Nephron (organoid): ENCODE results near the gene POU2F3.

ENCODE experiments used
- H3K27ac Mint-ChIP-seq, 3 experiments: 2 replicates each; pipeline ENCODE4 v1.8.0; 2020; ENCODE audit warnings: mixed read lengths in 3 of 3, mild to moderate bottlenecking in 2 of 3, moderate library complexity in 1 of 3
- H3K27me3 Mint-ChIP-seq: 2 replicates; pipeline ENCODE4 v1.8.0; 2021; ENCODE audit warnings: low read depth, mild to moderate bottlenecking, moderate library complexity, mixed read lengths
- H3K36me3 Mint-ChIP-seq: 2 replicates; pipeline ENCODE4 v1.8.0; 2020; ENCODE audit warnings: low read depth, mixed read lengths
- H3K4me1 Mint-ChIP-seq: 2 replicates; pipeline ENCODE4 v1.8.0; 2020; ENCODE audit warnings: mixed read lengths
- H3K4me3 Mint-ChIP-seq, 3 experiments: 2 replicates each; pipeline ENCODE4 v1.8.0; 2020; ENCODE audit warnings: mild to moderate bottlenecking in 3 of 3, mixed read lengths in 3 of 3, moderate library complexity in 2 of 3
- H3K9me3 Mint-ChIP-seq: 2 replicates; pipeline ENCODE4 v1.8.0; 2020; ENCODE audit warnings: mixed read lengths
- TF ChIP-seq, protein P1 (sequence below), 3 experiments: fragments of 200-600 bp; sonication (generic); IDR thresholded peaks; one replicate each; pipeline ENCODE4 v1.5.0; 2021; ENCODE audit warnings: antibody characterized with exemption in 3 of 3; ENCODE audit not compliant: unreplicated experiment in 3 of 3

Gene POU2F3

GRCh38 chr11:120199613-120200012 is 40.3 kb upstream of the POU2F3 start:
- H3K27ac Mint-ChIP-seq: peak overlapping the region; percentile 29 to 56 (median 40)
- H3K9me3 Mint-ChIP-seq: no peaks in the 10 kb centered on the region
- no peak overlapping the region for H3K4me3 Mint-ChIP-seq
- TF ChIP-seq, protein P1, sequence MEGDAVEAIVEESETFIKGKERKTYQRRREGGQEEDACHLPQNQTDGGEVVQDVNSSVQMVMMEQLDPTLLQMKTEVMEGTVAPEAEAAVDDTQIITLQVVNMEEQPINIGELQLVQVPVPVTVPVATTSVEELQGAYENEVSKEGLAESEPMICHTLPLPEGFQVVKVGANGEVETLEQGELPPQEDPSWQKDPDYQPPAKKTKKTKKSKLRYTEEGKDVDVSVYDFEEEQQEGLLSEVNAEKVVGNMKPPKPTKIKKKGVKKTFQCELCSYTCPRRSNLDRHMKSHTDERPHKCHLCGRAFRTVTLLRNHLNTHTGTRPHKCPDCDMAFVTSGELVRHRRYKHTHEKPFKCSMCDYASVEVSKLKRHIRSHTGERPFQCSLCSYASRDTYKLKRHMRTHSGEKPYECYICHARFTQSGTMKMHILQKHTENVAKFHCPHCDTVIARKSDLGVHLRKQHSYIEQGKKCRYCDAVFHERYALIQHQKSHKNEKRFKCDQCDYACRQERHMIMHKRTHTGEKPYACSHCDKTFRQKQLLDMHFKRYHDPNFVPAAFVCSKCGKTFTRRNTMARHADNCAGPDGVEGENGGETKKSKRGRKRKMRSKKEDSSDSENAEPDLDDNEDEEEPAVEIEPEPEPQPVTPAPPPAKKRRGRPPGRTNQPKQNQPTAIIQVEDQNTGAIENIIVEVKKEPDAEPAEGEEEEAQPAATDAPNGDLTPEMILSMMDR (IDR thresholded peaks at IDR 0.05; ENCODE audit: unreplicated experiment in 3 of 3): no peak
- no peaks in the 10 kb centered on the region for H3K36me3 Mint-ChIP-seq
- peaks cover 49% of the 10 kb centered on the region for H3K4me1 Mint-ChIP-seq
- peaks cover 21% of the 10 kb centered on the region for H3K27me3 Mint-ChIP-seq

- Mint-ChIP-seq H3K27ac (peak overlapping the region; percentile 44 to 83 (median 56)), H3K4me1 (peaks cover 40% of the 10 kb centered on the region), H3K4me3 (peak overlapping the region in 1 of 3 experiments; percentile 38), H3K27me3 (peaks cover 19% of the 10 kb centered on the region), H3K36me3 (no peaks in the 10 kb centered on the region), H3K9me3 (no peaks in the 10 kb centered on the region)
- TF ChIP-seq, protein P1 (IDR thresholded peaks at IDR 0.05; ENCODE audit: unreplicated experiment in 3 of 3): no peak
Observed at GRCh38 chr11:120200677-120201076, 39.3 kb upstream of the POU2F3 start.

GRCh38 chr11:120201653-120202052 is 38.3 kb upstream of the POU2F3 start:
- TF ChIP-seq, protein P1 (IDR thresholded peaks at IDR 0.05; ENCODE audit: unreplicated experiment in 3 of 3): no peak
- H3K4me1 Mint-ChIP-seq: peaks cover 36% of the 10 kb centered on the region
- H3K27me3 Mint-ChIP-seq: peaks cover 19% of the 10 kb centered on the region
- no peak overlapping the region for H3K4me3 Mint-ChIP-seq
- H3K9me3 Mint-ChIP-seq: no peaks in the 10 kb centered on the region
- peak overlapping the region in 2 of 3 experiments; percentile 75 to 78 for H3K27ac Mint-ChIP-seq
- peaks cover 3% of the 10 kb centered on the region for H3K36me3 Mint-ChIP-seq

- Mint-ChIP-seq H3K4me1 (peaks cover 39% of the 10 kb centered on the region), H3K27ac (peak overlapping the region in 2 of 3 experiments; percentile 62 to 82), H3K27me3 (peaks cover 14% of the 10 kb centered on the region), H3K36me3 (peaks cover 3% of the 10 kb centered on the region), H3K4me3 (no peak overlapping the region), H3K9me3 (no peaks in the 10 kb centered on the region)
- TF ChIP-seq, protein P1 (IDR thresholded peaks at IDR 0.05; ENCODE audit: unreplicated experiment in 3 of 3): no peak
Observed at GRCh38 chr11:120203626-120204025, 36.3 kb upstream of the POU2F3 start.

DNA sequence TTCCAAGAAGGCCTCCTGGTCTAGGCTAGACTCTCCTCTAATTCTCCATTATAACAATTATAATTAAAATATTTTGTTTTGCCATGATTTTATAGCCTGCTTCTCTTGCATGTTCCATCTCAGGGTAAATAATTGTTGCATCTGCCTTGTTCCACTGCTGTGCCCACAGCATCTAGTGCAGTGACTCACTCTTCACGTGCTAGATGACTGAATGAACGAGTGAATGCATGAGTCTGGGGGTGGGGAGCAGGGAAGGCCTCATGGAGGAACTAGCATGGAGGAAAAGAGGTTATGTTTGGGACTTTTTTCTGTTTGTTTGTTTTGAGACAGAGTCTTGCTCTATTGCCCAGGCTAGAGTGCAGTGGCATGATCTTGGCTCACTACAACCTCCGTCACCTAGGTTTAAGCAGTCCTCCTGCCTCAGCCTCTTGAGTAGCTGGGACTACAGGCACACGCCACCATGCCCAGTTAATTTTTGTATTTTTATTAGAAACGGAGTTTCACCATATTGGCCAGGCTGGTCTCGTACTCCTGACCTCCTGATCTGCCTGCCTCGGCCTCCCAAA is 34.3 kb upstream of the POU2F3 start:
- peak overlapping the region in 2 of 3 experiments; percentile 38 to 59 for H3K27ac Mint-ChIP-seq
- peaks cover 3% of the 10 kb centered on the region for H3K36me3 Mint-ChIP-seq
- TF ChIP-seq, protein P1 (IDR thresholded peaks at IDR 0.05; ENCODE audit: unreplicated experiment in 3 of 3): no peak
- peaks cover 13% of the 10 kb centered on the region for H3K27me3 Mint-ChIP-seq
- H3K4me3 Mint-ChIP-seq: no peak overlapping the region
- no peaks in the 10 kb centered on the region for H3K9me3 Mint-ChIP-seq
- peaks cover 43% of the 10 kb centered on the region for H3K4me1 Mint-ChIP-seq

DNA sequence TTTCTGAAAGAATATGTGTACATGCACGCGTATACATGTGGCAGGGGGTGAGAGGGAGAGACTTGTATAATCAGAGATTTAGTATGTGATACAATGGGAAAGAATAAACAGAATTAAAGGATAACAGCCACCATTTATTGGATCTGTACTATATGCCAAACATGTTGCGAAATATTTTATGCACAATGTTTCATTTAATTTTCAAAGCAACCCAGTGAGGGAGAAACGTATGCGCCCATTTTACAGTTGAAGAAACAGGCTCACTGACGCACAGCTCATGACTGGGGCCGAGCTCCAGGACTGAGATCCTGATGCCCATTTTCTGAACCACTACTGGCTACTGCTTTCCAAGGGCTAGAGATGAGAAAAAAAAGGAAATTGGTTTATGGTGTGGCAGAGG is 32.4 kb upstream of the POU2F3 start:
- peak overlapping the region; percentile 12 to 72 (median 43) for H3K4me3 Mint-ChIP-seq

More for the DNA sequence above, 32.4 kb upstream of the POU2F3 start:
- H3K27ac Mint-ChIP-seq: peak overlapping the region; percentile 61 to 98 (median 67)
- H3K27me3 Mint-ChIP-seq: peaks cover 4% of the 10 kb centered on the region
- TF ChIP-seq, protein P1 (IDR thresholded peaks at IDR 0.05; ENCODE audit: unreplicated experiment in 3 of 3): no peak
- H3K9me3 Mint-ChIP-seq: no peaks in the 10 kb centered on the region
- H3K4me1 Mint-ChIP-seq: peaks cover 36% of the 10 kb centered on the region
- H3K36me3 Mint-ChIP-seq: peaks cover 3% of the 10 kb centered on the region
